ENCODE measurements around the gene DCAF5.
"Not testable (repeated sequence)": the region's sequence is repeated elsewhere in the genome, so short reads cannot be mapped to it uniquely, and the experiment has no call there.

DCAF5 gene

DNA sequence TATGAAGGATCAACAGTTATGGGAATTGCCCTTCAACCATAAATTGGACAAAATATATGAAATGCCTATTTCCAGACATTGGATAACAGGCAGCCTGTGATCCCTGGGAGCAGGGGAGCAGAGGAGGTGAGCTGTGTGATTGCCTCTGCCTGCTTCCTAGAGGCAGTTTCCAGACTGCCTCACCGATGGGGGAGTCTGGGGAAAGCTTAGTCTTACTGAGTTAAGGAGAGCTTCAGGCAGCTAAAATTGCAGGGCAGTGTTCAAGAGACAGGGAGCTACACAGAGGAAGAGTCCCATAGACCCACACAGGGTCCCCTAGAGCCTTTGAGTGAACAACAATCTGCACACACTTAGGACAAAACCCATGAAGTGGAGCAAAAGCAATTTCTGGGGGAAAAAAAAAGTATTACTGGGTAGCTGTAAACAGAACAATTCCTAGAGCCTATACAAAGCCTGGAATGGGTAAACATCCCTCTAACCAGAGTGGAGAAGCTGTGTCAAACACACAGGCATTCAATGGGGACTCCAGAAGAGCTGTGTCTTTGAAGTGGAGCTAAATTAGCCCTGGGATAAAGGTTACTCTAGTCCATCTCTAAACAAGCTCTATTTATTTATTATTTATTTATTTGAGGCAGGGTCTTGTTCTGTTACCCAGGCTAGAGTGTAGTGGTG is 125.5 kb downstream of the DCAF5 start:
- no peak for TF ChIP-seq EZH2phosphoT487 (IDR thresholded peaks at IDR 0.05; ENCODE audit: low read depth)
- TF ChIP-seq, protein P1, sequence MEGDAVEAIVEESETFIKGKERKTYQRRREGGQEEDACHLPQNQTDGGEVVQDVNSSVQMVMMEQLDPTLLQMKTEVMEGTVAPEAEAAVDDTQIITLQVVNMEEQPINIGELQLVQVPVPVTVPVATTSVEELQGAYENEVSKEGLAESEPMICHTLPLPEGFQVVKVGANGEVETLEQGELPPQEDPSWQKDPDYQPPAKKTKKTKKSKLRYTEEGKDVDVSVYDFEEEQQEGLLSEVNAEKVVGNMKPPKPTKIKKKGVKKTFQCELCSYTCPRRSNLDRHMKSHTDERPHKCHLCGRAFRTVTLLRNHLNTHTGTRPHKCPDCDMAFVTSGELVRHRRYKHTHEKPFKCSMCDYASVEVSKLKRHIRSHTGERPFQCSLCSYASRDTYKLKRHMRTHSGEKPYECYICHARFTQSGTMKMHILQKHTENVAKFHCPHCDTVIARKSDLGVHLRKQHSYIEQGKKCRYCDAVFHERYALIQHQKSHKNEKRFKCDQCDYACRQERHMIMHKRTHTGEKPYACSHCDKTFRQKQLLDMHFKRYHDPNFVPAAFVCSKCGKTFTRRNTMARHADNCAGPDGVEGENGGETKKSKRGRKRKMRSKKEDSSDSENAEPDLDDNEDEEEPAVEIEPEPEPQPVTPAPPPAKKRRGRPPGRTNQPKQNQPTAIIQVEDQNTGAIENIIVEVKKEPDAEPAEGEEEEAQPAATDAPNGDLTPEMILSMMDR (IDR thresholded peaks at IDR 0.05; ENCODE audit: low read depth, low read length): no peak
- Histone ChIP-seq H3K9ac (ENCODE audit: low read length) (no peak overlapping the region), H2AFZ (ENCODE audit: low read depth, low read length) (no peak overlapping the region), H3K79me2 (ENCODE audit: low read length) (no peaks in the 10 kb centered on the region), H3K4me2 (ENCODE audit: low read length) (no peak overlapping the region), H3K27ac (ENCODE audit: low read length) (no peak overlapping the region), H3K36me3 (replicated peaks; ENCODE audit: low read depth, low read length) (no peaks in the 10 kb centered on the region), H3K9me3 (ENCODE audit: insufficient read depth, low read length) (no peaks in the 10 kb centered on the region), H4K20me1 (ENCODE audit: insufficient read depth, low read length) (no peaks in the 10 kb centered on the region), H3K4me1 (ENCODE audit: low read length) (no peaks in the 10 kb centered on the region), H3K27me3 (ENCODE audit: low read depth, low read length) (peaks cover 19% of the 10 kb centered on the region), H3K4me3 (ENCODE audit: low read length) (no peak overlapping the region)

GRCh38 chr14:69023035-69023434 is 129.9 kb downstream of the DCAF5 start:
- TF ChIP-seq, protein P1 (IDR thresholded peaks at IDR 0.05; ENCODE audit: low read depth, low read length): no peak
- no peak for TF ChIP-seq EZH2phosphoT487 (IDR thresholded peaks at IDR 0.05; ENCODE audit: low read depth)
- Histone ChIP-seq H3K79me2 (ENCODE audit: low read length) (no peaks in the 10 kb centered on the region), H3K9me3 (ENCODE audit: insufficient read depth, low read length) (no peaks in the 10 kb centered on the region), H3K4me3 (ENCODE audit: low read length) (no peak overlapping the region), H3K9ac (ENCODE audit: low read length) (no peak overlapping the region), H3K36me3 (replicated peaks; ENCODE audit: low read depth, low read length) (no peaks in the 10 kb centered on the region), H2AFZ (ENCODE audit: low read depth, low read length) (no peak overlapping the region), H3K4me1 (ENCODE audit: low read length) (no peaks in the 10 kb centered on the region), H3K27me3 (ENCODE audit: low read depth, low read length) (peaks cover 13% of the 10 kb centered on the region), H4K20me1 (ENCODE audit: insufficient read depth, low read length) (no peaks in the 10 kb centered on the region), H3K4me2 (ENCODE audit: low read length) (no peak overlapping the region), H3K27ac (ENCODE audit: low read length) (no peak overlapping the region)

DNA sequence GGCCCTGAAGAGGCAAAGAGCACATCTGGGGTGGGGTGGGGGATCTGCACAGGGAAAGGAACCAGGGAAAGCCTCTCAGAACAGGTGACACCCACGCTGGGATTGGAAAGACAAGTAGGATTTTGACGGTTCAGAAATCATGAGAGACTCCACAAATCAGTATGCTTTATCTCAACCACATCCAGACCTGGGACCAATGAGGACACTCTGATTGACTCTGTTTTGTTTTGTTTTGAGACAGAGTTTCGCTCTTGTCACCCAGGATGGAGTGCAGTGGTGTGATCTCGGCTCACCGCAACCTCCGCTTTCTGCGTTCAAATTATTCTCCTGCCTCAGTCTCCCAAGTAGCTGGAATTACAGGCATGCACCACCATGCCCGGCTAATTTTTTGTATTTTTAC is 130.8 kb downstream of the DCAF5 start:
- not testable (repeated sequence) for H3K4me3 ChIP-seq (ENCODE audit: low read length); H2AFZ ChIP-seq (ENCODE audit: low read depth, low read length); H3K36me3 ChIP-seq (replicated peaks; ENCODE audit: low read depth, low read length)

DNA sequence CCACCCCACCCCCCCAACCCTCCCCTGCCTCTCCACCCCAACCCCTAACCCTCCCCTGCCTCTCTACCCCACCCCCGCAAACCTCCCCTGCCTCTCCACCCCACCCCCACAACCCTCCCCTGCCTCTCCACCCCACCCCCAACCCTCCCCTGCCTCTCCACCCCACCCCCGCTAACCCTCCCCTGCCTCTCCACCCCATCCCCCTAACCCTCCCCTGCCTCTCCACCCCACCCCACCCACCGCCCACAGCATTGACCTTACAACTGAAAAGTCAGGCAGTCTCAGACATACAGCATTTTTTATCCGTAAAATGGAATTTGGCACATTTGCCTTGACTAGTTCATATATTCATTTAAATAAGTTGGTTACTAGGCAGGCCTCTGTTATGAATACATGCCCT is 135.2 kb downstream of the DCAF5 start:
- Histone ChIP-seq H3K79me2 (ENCODE audit: low read length) (no peaks in the 10 kb centered on the region), H3K4me2 (ENCODE audit: low read length) (no peak overlapping the region), H4K20me1 (ENCODE audit: insufficient read depth, low read length) (no peaks in the 10 kb centered on the region), H3K27me3 (ENCODE audit: low read depth, low read length) (no peaks in the 10 kb centered on the region), H3K36me3 (replicated peaks; ENCODE audit: low read depth, low read length) (no peaks in the 10 kb centered on the region), H3K4me1 (ENCODE audit: low read length) (no peaks in the 10 kb centered on the region), H2AFZ (ENCODE audit: low read depth, low read length) (no peak overlapping the region), H3K9me3 (ENCODE audit: insufficient read depth, low read length) (no peaks in the 10 kb centered on the region), H3K27ac (ENCODE audit: low read length) (no peak overlapping the region), H3K4me3 (ENCODE audit: low read length) (no peak overlapping the region), H3K9ac (ENCODE audit: low read length) (no peak overlapping the region)
- no peak for TF ChIP-seq EZH2phosphoT487 (IDR thresholded peaks at IDR 0.05; ENCODE audit: low read depth)
- TF ChIP-seq, protein P1 (IDR thresholded peaks at IDR 0.05; ENCODE audit: low read depth, low read length): no peak

More for the DNA sequence above, 130.8 kb downstream of the DCAF5 start:
- not testable (repeated sequence) for H4K20me1 ChIP-seq (ENCODE audit: insufficient read depth, low read length); H3K4me2 ChIP-seq (ENCODE audit: low read length); H3K27ac ChIP-seq (ENCODE audit: low read length); H3K27me3 ChIP-seq (ENCODE audit: low read depth, low read length); H3K4me1 ChIP-seq (ENCODE audit: low read length); H3K9me3 ChIP-seq (ENCODE audit: insufficient read depth, low read length); H3K79me2 ChIP-seq (ENCODE audit: low read length); H3K9ac ChIP-seq (ENCODE audit: low read length)
